CD4-positive, alpha-beta T cell treated with Interleukin-1 beta for 1 hour (primary cell): ENCODE measurements around the gene TROAP.
A peak's percentile ranks its signal among the peaks of the same experiment; 100 is the strongest.
"Not testable (repeated sequence)": the region's sequence is repeated elsewhere in the genome, so short reads cannot be mapped to it uniquely, and the experiment has no call there.

Experiments
- DNase-seq, 2 donors: peaks; one replicate each; pipeline ENCODE4 v3.0.0-alpha.2; 2020 to 2022

TROAP gene, protein sequence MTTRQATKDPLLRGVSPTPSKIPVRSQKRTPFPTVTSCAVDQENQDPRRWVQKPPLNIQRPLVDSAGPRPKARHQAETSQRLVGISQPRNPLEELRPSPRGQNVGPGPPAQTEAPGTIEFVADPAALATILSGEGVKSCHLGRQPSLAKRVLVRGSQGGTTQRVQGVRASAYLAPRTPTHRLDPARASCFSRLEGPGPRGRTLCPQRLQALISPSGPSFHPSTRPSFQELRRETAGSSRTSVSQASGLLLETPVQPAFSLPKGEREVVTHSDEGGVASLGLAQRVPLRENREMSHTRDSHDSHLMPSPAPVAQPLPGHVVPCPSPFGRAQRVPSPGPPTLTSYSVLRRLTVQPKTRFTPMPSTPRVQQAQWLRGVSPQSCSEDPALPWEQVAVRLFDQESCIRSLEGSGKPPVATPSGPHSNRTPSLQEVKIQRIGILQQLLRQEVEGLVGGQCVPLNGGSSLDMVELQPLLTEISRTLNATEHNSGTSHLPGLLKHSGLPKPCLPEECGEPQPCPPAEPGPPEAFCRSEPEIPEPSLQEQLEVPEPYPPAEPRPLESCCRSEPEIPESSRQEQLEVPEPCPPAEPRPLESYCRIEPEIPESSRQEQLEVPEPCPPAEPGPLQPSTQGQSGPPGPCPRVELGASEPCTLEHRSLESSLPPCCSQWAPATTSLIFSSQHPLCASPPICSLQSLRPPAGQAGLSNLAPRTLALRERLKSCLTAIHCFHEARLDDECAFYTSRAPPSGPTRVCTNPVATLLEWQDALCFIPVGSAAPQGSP

DNA sequence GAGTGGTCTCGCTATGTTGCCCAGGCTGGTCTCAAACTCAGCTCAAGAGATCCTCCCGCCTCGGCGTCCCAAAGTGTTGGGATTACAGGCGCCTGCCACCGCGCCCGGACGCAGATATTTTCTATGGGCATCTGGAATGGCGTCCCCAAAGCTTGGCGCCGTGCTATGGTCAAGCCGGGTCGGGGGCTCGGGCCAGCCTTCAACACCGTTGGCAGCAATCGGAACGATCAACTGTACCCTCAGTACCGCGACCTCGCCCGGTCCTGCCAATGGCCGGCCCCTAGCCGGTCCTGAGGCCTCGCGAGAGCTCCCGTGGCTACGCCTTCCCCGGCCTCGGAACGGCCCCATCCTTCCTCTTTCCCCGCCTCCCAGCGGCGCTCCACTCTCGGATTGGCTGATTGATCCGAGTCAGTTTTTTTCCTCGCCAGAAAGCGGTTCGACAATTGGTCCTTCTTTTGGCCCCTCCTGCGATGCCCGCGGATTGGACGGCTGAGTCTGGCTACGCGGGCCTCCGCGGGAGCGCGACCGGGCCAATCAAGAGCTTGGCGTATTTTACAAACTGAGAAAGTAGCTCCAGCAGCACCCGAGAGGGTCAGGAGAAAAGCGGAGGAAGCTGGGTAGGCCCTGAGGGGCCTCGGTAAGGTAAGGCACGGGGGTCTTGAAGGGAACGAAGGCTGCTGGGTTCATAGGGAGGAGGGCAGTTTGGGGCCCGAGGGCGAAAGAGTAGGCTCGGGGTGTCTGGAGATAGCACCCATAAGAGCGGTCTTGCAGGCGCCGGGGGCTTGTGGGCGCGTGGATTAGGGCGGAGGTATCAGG, at the start of gene TROAP:
Gene TROAP (plus strand): TSS at position 548 of the 816 bp plus-strand sequence. CDS start 354 bp downstream, outside the sequence.
- DNase-seq, result peak; percentile 97 to 99

DNA sequence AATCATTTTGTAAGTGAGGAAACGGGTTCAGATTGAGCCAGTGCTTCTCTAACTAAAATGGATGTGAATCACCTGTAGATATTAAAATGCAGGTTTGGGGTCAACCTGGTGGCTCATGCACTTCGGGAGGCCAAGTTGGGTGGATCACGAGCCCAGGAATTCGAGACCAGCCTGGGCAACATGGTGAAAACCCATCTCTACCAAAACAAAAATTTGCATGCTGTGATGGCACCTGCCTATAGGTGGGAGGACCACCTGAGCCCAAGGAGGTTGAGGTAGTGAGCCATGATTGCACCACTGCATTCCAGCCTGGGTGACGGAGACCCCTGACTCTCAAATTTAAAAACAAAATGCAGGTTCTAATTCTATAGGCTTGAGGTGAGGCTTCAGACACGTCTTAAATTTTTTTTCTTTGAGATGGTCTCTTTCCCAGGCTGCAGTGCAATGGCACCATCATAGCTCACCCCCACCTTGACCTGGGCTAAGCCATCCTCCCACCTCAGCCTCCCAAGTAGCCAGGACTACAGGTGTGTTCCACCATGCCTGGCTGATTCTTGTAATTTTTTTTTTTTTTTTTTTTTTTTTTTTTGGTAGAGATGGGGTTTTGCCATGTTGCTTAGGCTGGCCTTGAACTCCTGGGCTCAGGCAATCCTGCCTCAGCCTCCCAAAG, 49.2 kb upstream of the TROAP start:
- no peak for DNase-seq

DNA sequence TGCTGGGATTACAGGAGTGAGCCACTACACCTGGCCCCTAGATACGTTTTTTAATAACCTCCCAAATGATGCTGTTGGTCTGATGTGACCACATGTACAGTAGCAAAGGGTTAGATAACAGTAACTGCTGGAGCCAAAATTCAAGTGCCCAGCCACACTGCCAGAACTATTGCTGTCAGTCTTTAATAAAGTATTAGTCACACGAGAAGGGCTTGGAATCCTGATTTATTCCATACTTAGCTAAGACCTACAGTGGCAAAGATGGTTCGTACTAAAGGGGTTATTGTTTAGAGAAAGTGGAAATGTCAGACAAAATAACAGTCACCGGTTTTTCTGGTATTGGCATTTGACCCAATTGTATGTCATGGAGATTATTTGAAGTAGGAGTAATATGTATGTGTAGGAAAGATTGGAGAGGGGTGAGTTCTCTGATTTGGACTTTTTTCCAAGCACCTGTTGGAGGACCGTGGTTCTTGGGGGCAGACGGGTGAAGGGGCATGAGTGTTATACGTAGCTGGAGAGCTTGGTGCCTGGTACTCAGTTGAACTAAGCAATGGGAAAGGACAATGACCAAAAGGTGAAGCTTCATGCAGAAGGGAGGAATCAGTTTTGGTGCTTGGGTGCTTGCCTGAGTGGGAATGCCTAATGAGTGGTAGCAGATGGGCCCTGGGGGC, 48.5 kb upstream of the TROAP start:
- no peak for DNase-seq

DNA sequence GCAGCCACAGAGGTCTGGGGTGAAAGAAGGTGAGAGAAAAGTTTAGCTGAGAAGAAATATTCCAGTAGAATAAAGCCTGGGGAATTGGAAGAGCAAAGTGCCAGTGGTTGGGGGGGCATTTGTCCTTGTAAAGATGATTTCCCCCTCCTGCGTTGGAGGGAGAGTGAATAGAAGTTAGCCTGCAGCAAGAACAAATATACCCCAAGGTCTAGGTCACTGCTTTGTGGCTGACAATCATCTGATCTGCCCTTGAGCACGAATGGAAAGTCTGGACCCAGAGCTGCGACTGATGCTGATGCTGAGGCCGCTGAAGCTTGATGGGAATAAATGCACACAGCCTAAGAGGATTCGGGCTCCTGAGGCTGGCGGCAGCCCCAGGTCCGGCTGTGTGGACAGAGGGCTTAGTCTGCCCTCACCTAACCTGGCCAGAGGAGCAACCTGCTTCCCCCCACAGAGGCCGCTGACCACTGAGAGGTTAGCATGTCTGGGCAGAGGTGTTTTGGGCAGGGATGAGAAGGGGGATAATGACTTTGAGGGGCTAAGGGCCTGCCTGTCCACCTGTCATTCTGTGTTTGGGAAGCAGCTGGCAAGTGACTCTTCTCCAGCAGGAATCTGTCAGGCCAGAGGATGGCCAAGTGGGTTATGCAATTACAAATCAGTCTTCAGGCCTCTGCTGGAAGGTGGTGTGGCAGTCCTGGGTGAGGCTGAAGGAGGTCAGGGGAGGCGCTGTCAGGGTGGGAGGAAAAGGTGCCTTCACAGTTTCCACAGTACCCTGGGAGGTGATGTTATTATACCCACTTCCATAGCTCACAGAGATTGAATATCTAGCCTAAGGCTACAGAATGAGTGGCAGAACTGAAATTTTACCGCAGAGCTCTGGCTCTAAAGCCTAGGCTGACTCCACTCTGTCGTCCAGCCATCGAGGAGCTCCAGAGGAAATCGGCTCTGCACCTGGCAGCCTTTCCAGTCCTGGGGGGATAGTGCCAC, 46.5 kb upstream of the TROAP start:
- DNase-seq, result no peak

DNA sequence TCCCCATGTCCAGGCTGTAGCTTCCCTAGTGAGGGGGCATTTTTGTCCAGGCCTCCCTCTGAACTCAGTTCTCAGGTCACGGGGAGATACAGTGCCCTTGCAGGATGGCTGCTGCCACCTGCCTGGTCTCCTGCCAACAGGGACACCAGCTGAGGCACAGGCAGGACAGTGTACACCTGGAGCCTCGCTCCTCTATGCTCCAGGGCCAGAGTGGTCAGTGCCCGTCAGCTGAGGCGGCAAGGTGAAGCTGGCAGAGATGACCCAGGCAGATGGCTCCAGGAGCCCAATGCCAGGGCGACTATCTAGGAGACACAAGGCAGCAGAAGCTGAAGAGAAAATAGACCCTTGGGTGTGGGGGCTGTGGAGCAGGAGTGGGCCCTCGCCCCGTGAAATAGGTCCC, 45.6 kb upstream of the TROAP start:
- no peak for DNase-seq

DNA sequence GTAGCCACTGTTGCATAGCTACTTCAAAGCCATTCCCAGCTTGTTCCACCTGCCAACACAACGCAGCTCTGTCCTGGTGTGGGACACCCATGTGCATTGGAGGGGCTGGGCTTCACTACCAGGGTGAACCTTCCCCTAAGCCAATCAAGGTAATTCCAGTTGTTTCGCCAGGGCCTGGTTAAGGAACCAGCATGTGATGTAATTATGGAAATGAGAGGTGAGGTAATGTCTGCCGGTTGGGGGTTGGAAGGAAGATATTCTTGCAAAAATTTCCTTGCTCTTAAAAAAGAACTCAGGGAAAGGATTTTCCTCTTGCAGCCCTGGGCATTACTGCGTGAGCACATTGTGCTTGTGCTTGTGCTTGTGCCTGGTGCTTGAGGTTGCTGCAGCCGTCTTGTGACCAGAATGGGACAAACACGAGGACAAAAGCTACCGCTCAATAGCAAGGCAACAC, 43.3 kb upstream of the TROAP start:
- no peak for DNase-seq

DNA sequence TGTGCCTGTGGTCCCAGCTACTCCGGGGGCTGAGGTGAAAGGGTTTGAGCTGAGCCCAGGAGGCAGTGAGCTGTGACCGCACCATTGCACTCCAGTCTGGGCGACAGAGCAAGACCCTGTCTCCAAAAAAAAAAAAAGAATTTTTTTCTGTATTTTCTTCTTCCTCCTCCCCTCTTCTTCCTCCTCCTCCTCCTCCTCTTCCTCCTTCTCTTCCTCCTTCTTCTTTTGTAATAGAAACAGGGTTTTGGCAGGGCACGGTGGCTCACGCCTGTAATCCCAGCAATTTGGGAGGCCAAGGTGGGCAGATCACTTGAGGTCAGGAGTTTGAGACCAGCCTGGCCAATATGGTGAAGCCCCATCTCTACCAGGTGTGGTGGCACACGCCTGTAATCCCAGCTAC, 42.5 kb upstream of the TROAP start:
- not testable (repeated sequence) for DNase-seq

DNA sequence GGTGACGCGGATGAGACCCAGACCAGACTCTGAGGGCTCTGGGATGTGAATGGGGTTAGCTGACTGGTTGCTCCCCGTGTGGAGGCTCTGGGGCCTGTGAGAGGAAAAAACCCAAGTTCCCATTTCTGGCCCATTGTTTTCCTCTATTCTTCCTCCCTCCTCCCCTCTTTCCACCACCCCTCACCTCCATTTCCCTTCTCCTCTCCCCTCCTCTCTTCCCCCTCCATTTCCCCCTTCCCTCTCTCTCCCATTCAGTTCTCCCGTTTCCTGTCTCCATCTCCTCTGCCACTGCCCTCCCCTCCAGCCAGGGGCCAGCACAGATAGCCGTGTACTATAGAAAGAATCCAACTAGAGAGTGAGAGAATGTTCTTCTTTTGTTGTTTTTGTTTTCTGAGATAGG, 40.8 kb upstream of the TROAP start:
- DNase-seq, result no peak

DNA sequence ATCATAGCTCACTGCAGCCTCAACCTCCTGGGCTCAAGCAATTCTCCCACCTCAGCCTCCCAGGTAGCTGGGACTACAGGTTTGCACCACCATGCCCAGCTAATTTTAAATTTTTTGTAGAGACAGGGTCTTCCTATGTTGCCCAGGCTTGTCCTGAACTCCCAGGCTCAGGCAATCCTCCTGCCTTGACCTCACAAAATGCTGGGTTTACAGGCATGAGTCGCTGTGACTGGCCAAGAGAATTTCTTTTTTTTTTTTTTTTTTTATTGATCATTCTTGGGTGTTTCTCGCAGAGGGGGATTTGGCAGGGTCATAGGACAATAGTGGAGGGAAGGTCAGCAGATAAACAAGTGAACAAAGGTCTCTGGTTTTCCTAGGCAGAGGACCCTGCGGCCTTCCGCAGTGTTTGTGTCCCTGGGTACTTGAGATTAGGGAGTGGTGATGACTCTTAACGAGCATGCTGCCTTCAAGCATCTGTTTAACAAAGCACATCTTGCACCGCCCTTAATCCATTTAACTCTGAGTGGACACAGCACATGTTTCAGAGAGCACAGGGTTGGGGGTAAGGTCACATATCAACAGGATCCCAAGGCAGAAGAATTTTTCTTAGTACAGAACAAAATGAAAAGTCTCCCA, 40.2 kb upstream of the TROAP start:
- not testable (repeated sequence) for DNase-seq

DNA sequence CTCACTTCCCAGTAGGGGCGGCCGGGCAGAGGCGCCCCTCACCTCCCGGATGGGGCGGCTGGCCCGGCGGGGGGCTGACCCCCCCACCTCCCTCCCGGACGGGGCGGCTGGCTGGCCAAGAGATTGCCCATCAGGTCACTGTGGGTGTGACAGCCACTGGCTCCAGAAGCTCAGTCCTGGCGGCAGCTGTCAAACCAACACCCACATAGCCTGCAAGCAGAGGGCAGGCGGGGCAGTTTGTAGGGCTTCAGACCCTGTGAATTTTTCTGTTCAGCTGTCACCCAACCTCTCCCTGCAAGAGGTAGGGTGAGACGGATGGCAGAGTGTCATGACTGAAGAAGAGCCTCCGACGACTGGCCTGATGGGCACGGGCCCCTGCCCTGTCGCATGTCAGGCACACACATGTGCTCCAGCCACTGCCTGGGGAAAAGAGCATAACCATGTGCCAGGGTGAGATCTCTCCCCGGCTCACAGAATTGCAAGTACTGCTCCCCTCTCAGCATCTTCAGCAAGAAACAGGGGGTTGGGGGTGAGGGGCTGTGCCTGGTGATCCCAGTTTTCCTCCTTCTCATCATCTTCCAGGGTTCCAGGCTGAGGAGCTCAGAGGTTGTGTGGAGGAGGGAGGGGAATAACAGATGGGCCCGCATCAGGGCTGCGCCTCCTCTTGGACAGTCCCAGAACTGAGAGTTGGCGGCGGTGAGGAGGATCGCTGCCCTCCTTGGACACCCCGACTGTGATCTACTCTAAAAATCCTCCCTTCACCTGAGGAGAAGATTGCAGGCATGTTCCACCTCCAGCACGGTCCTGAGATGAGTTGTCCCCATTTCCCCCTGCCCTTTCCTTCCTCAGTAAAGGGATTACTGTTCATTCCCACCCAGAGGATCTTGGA, 39.3 kb upstream of the TROAP start:
- no peak for DNase-seq

DNA sequence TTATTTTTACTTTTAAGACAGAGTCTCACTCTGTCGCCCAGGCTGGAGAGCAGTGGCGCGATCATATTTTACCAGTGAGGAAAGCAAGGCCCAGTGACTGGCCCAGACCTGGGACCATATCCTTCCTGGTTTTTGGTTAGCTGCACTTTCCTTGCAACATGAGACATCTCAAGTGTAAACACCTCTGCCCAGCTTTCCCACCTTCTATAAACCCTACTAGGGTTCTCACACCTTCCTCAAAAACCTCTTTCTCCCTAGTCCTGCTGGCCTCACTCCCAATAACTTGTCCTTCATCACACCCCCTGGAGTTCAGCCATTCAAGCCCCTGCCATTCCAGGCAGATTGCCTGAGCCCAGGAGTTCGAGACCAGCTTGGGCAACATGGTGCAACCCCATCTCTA, 38.4 kb upstream of the TROAP start:
- DNase-seq, result no peak

DNA sequence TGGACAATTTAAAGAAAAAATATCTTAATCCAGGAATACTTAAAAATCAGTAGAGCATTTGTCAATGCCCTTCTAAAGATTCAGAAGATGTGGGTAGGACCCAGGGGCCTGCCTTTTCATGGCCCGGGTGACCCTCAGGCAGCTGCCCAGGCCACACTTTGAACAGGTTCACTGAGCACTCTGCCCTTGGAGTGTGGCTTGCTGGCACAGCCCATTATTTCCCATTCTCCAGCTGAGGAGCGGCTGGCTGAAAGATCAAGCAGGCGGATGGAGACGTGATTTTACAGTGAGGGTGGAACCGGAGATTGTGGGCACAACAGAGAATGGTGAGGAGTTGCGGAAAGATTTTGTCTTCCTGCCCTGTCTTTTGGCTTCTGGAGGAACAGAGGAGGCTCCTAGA, 35.2 kb upstream of the TROAP start:
- DNase-seq, result no peak

DNA sequence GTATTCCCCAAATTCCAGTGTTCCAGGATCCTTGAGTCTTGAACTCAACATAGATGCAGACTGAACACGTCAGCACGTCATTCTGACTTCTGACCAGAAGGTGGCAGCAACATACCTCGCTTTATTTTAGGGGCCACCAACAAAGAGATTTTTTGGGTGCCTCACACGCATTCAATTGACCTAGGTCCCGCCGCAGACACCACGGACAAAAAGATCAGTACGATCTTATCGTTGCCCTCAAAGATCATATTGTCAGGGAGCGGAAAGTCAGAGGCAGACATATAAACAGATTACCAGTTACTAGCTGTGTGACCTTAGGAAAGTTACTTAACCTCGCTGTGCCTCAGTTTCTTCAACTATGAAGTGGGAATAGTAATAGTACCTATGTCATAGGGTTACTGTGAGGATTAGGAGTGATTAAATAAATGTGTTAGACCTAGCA, 34.6 kb upstream of the TROAP start:
- DNase-seq, result peak; percentile 70 to 79

DNA sequence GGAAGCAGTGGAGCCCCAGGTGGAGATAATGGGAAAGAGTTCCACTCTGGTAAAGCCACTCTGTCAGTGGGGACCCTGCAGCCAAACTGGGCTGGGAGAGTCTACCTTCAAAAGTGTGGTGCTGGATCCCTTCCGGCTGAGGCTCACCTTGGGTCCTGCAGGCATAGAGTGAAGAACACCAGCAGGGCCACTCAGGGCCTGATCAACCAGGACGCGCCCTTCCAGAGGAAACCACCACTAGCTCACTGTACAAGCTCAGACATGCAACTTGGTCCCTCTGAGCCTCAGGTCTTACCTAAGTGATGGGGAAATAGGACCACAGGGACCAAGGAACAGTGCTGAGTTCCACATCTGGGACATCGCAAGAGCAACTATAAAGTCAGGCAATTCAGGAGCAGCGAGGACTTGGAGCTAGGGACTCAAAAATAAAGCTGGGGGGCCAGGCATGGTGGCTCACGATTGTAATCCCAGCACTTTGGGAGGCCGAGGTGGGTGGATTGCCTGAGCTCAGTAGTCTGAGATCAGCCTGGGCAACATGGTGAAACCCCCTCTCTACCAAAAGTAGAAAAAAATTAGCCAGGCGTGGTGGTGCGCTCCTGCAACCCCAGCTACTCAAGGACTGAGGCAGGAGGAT, 34.0 kb upstream of the TROAP start:
- DNase-seq, result no peak

DNA sequence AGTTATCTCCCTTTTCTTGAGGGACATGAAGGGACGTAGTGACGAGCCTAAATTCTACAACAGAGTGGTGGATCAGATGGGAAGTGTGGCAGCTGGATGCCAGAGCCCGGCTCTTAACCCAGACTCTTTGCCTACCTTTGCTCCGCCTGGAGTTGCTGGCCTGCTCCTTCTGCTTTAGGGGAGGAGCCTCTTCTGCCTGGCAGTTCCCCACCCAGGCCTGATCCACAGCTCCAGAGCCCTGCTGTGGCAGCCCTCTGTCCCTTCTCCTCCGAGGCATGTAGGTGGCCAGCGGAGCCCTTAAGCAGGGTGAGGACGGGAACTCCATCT, 30.4 kb upstream of the TROAP start:
- no peak for DNase-seq

DNA sequence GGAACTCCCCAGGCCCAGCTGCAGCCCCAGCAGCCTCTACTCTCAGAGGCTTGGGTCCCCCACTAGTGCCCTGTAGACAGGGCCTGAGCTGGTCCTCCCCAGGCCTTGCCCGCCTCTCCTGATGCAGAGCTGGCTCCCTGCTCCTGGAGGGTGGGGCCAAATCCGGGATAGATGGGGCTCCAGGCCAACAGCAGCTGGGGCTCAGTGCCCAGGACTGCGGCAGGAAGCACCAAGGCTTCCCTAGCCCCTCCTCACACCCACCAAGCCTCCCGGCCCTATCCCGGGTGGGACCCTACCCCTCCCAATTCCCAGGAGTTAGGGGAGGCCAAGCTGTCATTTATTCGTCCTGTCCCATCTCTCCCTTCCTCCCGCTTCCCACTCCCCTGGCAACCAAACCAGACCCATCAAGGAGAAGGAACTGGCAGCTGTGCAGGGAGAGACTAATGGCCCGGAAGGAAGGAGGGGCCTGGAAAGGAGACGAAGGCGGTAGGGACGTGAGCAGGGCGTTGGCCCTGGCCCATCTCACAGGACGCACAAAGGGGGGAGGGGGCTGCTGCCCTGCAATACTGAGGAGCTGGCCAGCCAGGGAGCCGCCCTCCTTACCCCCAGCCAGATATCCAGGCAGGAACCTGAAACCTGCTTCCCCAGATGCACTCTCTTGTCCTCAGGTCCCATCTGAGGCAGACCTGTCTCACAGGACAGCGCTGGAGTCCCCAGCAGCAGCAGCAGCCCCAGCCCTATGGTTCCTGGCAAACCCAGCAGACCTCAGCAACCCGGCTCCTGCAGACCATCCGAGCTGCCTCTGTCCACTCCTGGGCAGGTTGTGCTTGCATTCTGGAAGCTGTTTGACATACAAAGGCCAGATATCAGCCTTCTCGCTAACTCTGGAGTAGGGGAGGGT, 29.7 kb upstream of the TROAP start:
- no peak for DNase-seq

DNA sequence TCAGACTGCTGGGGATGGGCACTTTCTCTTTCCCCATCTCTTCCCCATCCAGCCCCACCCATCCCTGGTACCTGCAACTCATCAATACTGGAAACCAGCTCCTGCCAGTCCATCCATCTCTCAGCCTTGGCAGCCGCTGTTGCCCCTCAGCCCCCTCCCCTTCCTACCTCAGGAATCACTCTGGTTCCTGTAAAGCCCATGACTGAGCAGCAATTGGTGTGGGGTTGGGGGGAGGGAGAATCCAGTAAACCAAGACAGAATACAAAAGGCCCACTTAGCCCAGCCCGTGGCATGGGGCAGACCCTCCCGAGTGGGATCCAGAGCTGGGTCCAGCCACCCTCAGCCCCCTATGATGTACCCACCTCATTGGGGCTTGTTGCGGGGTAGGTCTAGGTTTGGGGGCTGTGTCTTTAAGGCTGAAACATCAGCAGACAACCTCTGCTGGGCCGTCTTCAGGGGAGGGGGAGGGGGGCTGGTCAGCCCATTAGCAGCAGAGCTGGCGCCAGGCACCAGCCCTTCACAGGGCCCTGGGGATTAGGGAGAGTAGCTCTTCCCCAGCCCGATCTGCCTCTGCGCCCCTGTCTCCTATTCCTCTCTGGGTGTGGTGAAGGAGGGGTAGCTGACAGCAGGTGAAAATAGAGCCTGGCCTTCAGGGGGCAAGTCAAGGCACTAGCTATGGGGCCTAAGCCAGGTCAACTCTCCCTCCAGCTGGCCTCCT, 28.8 kb upstream of the TROAP start:
- DNase-seq, result no peak
